ENCODE measurements around the gene KRT40. TPM values are rescaled to one million over a fixed set of nuclear protein-coding genes. Genes with fewer than 3 reads are reported as not detected.

Gene KRT40
- total and polyA plus RNA-seq, 2 donors (not counting 3 experiments of a cell fraction or from before 2014, with no cell fraction given): not detected

DNA sequence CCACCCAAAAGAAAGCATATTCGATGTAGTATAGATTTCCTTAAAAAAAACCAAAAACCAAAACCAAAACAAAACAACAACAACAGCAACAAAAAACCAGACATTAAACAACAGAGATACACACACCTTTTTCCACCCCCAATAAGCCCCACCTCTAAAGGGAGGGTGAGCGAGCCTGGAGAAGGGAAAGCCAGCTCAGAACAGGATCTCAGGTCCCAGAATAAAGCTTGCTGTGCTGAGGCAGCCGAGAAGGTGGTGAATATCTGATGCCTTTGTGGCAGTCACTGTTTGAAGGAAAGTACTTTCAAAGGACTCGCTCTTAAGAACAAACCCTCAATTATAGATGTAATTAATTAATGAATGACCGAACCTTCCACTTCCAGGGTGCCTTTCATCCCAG lies 47.1 kb downstream of the KRT40 start:
- H3K9me1 ChIP-seq (replicated peaks; ENCODE audit: control insufficient read depth, extremely low read depth, insufficient read depth, low read length): no peaks in the 10 kb centered on the region
- POLR2A ChIA-PET: no interaction called here
- no peak for TF ChIP-seq JUN (IDR thresholded peaks at IDR 0.05; ENCODE audit: borderline replicate concordance, insufficient read depth, insufficient read length, low read depth)
- H3K9ac ChIP-seq (replicated peaks; ENCODE audit: extremely low read depth, insufficient read depth, low read length): no peak overlapping the region
- BruUV-seq (replicated peaks): no TSS peak
- H3K27ac ChIP-seq (ENCODE audit: insufficient read depth, low read depth, low read length): no peak overlapping the region
- no peak overlapping the region for H3K4me2 ChIP-seq (ENCODE audit: insufficient read depth, low read length)
- CTCF ChIA-PET: no interaction called here
- H3K4me1 ChIP-seq (ENCODE audit: control insufficient read depth, extremely low read depth, insufficient read depth, low read length): no peaks in the 10 kb centered on the region
- intact Hi-C loops (cut with micrococcal nuclease) (no loop called here), dilution Hi-C loops (cut with MboI; ENCODE audit: extremely low pct_ligation_motif_present, low sequenced_read_pairs) (no loop called here)
- no peak for DNase-seq (ENCODE audit: low read depth, low spot score)
- peaks cover 8 to 10% of the 10 kb centered on the region in 2 experiments for H3K27me3 ChIP-seq (ENCODE audit: control insufficient read depth in 2 of 2, insufficient read depth in 2 of 2, low read length in 2 of 2)
- no peak overlapping the region for H3K4me3 ChIP-seq (replicated peaks in 1 of 3; ENCODE audit: insufficient read depth in 1 of 3, low read depth in 1 of 3, low read length in 3 of 3)
- H3K36me3 ChIP-seq (ENCODE audit: control insufficient read depth in 2 of 2, extremely low read depth in 1 of 2, insufficient read depth in 2 of 2, low read length in 2 of 2): no peaks in the 10 kb centered on the region
- H3K79me2 ChIP-seq (ENCODE audit: control insufficient read depth, insufficient read depth, low read length): no peaks in the 10 kb centered on the region
- no peaks in the 10 kb centered on the region for H3K9me3 ChIP-seq (replicated peaks; ENCODE audit: control insufficient read depth, insufficient read depth, low read length)
- no peak for FAIRE-seq
- no peaks in the 10 kb centered on the region for H4K20me1 ChIP-seq (replicated peaks; ENCODE audit: control insufficient read depth, extremely low read depth, insufficient read depth, low read length)
- H2AFZ ChIP-seq (ENCODE audit: low read depth, low read length): no peak overlapping the region

DNA sequence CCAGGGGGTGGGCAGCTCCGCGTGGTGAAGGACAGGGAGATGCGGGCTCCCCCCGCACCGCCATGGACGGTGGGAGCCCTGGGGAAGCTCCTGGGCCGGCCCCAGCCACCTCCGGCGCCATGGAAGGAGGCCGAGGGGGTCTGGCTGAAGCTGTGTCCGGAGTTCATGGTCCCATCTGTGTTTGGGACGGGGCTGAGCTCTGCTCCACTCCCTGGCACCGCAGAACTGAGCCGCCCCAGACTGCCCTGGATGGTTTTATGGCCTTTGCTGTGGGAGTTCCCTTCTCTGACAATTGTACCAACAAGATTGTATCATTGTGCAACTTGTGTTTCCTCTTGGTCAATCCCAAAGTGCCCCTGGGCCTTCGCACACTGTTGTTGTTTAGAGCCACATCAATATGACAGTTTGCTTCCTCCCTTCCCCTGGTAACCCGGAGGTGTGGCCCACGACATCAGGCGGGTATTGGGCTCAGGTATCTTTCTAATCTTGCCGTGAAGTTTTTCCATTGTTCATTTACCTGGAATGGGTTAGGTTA lies 47.6 kb downstream of the KRT40 start:
- CTCF ChIA-PET: no interaction called here
- intact Hi-C loops (cut with micrococcal nuclease): no loop called here
- H3K27me3 ChIP-seq (ENCODE audit: control insufficient read depth in 2 of 2, insufficient read depth in 2 of 2, low read length in 2 of 2): peaks cover 10% of the 10 kb centered on the region in 2 experiments
- H3K79me2 ChIP-seq (ENCODE audit: control insufficient read depth, insufficient read depth, low read length): no peaks in the 10 kb centered on the region
- BruUV-seq (replicated peaks): no TSS peak
- H4K20me1 ChIP-seq (replicated peaks; ENCODE audit: control insufficient read depth, extremely low read depth, insufficient read depth, low read length): no peaks in the 10 kb centered on the region
- DNase-seq (ENCODE audit: low read depth, low spot score) (no peak), FAIRE-seq (no peak)
- TF ChIP-seq EZH2 (IDR thresholded peaks at IDR 0.05; ENCODE audit: borderline replicate concordance, low read depth, low read length, severe bottlenecking): no peak
- no peak for TF ChIP-seq JUN (IDR thresholded peaks at IDR 0.05; ENCODE audit: borderline replicate concordance, insufficient read depth, insufficient read length, low read depth)
- TF ChIP-seq CTCF (IDR thresholded peaks at IDR 0.05; ENCODE audit: extremely low read depth in 1 of 2, insufficient read depth in 1 of 2, low read depth in 1 of 2, low read length in 2 of 2): no peak
- TF ChIP-seq, protein P1, sequence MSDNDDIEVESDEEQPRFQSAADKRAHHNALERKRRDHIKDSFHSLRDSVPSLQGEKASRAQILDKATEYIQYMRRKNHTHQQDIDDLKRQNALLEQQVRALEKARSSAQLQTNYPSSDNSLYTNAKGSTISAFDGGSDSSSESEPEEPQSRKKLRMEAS (IDR thresholded peaks at IDR 0.05; ENCODE audit: insufficient read depth, insufficient read length): no peak
- no peak for TF ChIP-seq POLR2AphosphoS5 (IDR thresholded peaks at IDR 0.05; ENCODE audit: insufficient read depth, low read depth, low read length)
- no peak for TF ChIP-seq FOS (IDR thresholded peaks at IDR 0.05; ENCODE audit: borderline replicate concordance, insufficient read depth, low read length)
- TF ChIP-seq POLR2A (IDR thresholded peaks at IDR 0.05; ENCODE audit: low read depth, low read length): no peak
- no peaks in the 10 kb centered on the region for H3K4me1 ChIP-seq (ENCODE audit: control insufficient read depth, extremely low read depth, insufficient read depth, low read length)
- H3K9me1 ChIP-seq (replicated peaks; ENCODE audit: control insufficient read depth, extremely low read depth, insufficient read depth, low read length): no peaks in the 10 kb centered on the region
- no peaks in the 10 kb centered on the region for H3K9me3 ChIP-seq (replicated peaks; ENCODE audit: control insufficient read depth, insufficient read depth, low read length)
- dilution Hi-C loops (cut with MboI; ENCODE audit: extremely low pct_ligation_motif_present, low sequenced_read_pairs): no loop called here
- H3K36me3 ChIP-seq (ENCODE audit: control insufficient read depth in 2 of 2, extremely low read depth in 1 of 2, insufficient read depth in 2 of 2, low read length in 2 of 2): no peaks in the 10 kb centered on the region
- no peak overlapping the region for H3K9ac ChIP-seq (replicated peaks; ENCODE audit: extremely low read depth, insufficient read depth, low read length)
- POLR2A ChIA-PET: no interaction called here
- no peak overlapping the region for H3K27ac ChIP-seq (ENCODE audit: insufficient read depth, low read depth, low read length)
- H2AFZ ChIP-seq (ENCODE audit: low read depth, low read length): no peak overlapping the region
- no peak overlapping the region for H3K4me2 ChIP-seq (ENCODE audit: insufficient read depth, low read length)
- no peak overlapping the region for H3K4me3 ChIP-seq (replicated peaks in 1 of 3; ENCODE audit: insufficient read depth in 1 of 3, low read depth in 1 of 3, low read length in 3 of 3)
